Muscle layer of colon (tissue), 2 donors: ENCODE results near the gene CKMT2.

ENCODE experiments used
- H3K27ac ChIP-seq: one replicate; pipeline ENCODE4 v1.7.0; 2013; ENCODE audit warnings: low read depth, mild to moderate bottlenecking, low read length, moderate library complexity
- H3K27me3 ChIP-seq, 2 donors: one replicate each; pipeline ENCODE4 v1.7.0; 2013; ENCODE audit warnings: low read length in 2 of 2, mild to moderate bottlenecking in 2 of 2; ENCODE audit not compliant: insufficient read depth in 2 of 2, control insufficient read depth in 1 of 2
- H3K36me3 ChIP-seq: one replicate; pipeline ENCODE4 v1.7.0; 2013; ENCODE audit warnings: mild to moderate bottlenecking, low read length; ENCODE audit not compliant: insufficient read depth
- H3K4me1 ChIP-seq: one replicate; pipeline ENCODE4 v1.7.0; 2013; ENCODE audit warnings: mild to moderate bottlenecking, low read length; ENCODE audit not compliant: insufficient read depth
- H3K4me3 ChIP-seq, 2 donors: one replicate each; pipeline ENCODE4 v1.7.0; 2013; ENCODE audit warnings: low read length in 2 of 2, low read depth in 1 of 2, mild to moderate bottlenecking in 1 of 2, moderate library complexity in 1 of 2
- H3K9ac ChIP-seq: one replicate; pipeline ENCODE4 v1.7.0; 2013; ENCODE audit warnings: low read length
- H3K9me3 ChIP-seq: one replicate; pipeline ENCODE4 v1.7.0; 2013; ENCODE audit warnings: mild to moderate bottlenecking, low read length
- donor health status: abdominal sarcoma.
- donor health status: Adenocarcinoma of cecum.

Gene CKMT2

GRCh38 chr5:81233080-81233634 lies at the start of gene CKMT2:
Gene CKMT2, plus strand, starts transcription at chr5:81233322. Its CDS starts 17,811 bp downstream, at chr5:81251133.
- H3K4me3 ChIP-seq, result peak within 1 kb of the TSS; percentile 36 to 59
- H3K36me3 ChIP-seq, result no peaks in the 10 kb centered on the region
- H3K4me1 ChIP-seq, result peaks cover 25% of the 10 kb centered on the region
- no peaks in the 10 kb centered on the region for H3K27me3 ChIP-seq
- peak within 1 kb of the TSS; percentile 33 for H3K9ac ChIP-seq
- peak within 1 kb of the TSS; percentile 65 for H3K27ac ChIP-seq
- no peaks in the 10 kb centered on the region for H3K9me3 ChIP-seq

GRCh38 chr5:81183811-81184748 lies 49.0 kb upstream of the CKMT2 start:
- Histone ChIP-seq H3K4me1 (no peaks in the 10 kb centered on the region), H3K9ac (no peak overlapping the region), H3K9me3 (no peaks in the 10 kb centered on the region), H3K27me3 (no peaks in the 10 kb centered on the region), H3K27ac (no peak overlapping the region), H3K36me3 (no peaks in the 10 kb centered on the region), H3K4me3 (no peak overlapping the region)

GRCh38 chr5:81184749-81185110 lies 48.4 kb upstream of the CKMT2 start:
- H3K9ac ChIP-seq, result no peak overlapping the region
- no peaks in the 10 kb centered on the region for H3K27me3 ChIP-seq
- H3K9me3 ChIP-seq, result no peaks in the 10 kb centered on the region
- no peaks in the 10 kb centered on the region for H3K36me3 ChIP-seq
- H3K27ac ChIP-seq, result no peak overlapping the region
- no peak overlapping the region for H3K4me3 ChIP-seq
- no peaks in the 10 kb centered on the region for H3K4me1 ChIP-seq

GRCh38 chr5:81187885-81188284 lies 45.2 kb upstream of the CKMT2 start:
- H3K4me3 ChIP-seq, result no peak overlapping the region
- no peak overlapping the region for H3K9ac ChIP-seq
- no peaks in the 10 kb centered on the region for H3K27me3 ChIP-seq
- H3K9me3 ChIP-seq, result no peaks in the 10 kb centered on the region
- H3K4me1 ChIP-seq, result no peaks in the 10 kb centered on the region
- no peak overlapping the region for H3K27ac ChIP-seq
- H3K36me3 ChIP-seq, result no peaks in the 10 kb centered on the region

GRCh38 chr5:81188962-81189361 lies 44.2 kb upstream of the CKMT2 start:
- Histone ChIP-seq H3K27ac (no peak overlapping the region), H3K4me1 (no peaks in the 10 kb centered on the region), H3K9ac (no peak overlapping the region), H3K27me3 (no peaks in the 10 kb centered on the region), H3K36me3 (no peaks in the 10 kb centered on the region), H3K4me3 (no peak overlapping the region), H3K9me3 (no peaks in the 10 kb centered on the region)

- H3K9ac ChIP-seq, result no peak overlapping the region
- H3K27me3 ChIP-seq, result no peaks in the 10 kb centered on the region
- no peak overlapping the region for H3K4me3 ChIP-seq
- H3K9me3 ChIP-seq, result no peaks in the 10 kb centered on the region
- H3K36me3 ChIP-seq, result no peaks in the 10 kb centered on the region
- no peak overlapping the region for H3K27ac ChIP-seq
- H3K4me1 ChIP-seq, result no peaks in the 10 kb centered on the region
Measured at GRCh38 chr5:81189875-81190498, 43.1 kb upstream of the CKMT2 start.

GRCh38 chr5:81191726-81192372 lies 41.3 kb upstream of the CKMT2 start:
- no peaks in the 10 kb centered on the region for H3K9me3 ChIP-seq

GRCh38 chr5:81192373-81192750 lies 40.8 kb upstream of the CKMT2 start:
- Histone ChIP-seq H3K9me3 (no peaks in the 10 kb centered on the region), H3K27ac (no peak overlapping the region), H3K4me1 (no peaks in the 10 kb centered on the region), H3K27me3 (no peaks in the 10 kb centered on the region), H3K9ac (no peak overlapping the region), H3K36me3 (no peaks in the 10 kb centered on the region), H3K4me3 (no peak overlapping the region)

More at GRCh38 chr5:81191726-81192372, 41.3 kb upstream of the CKMT2 start:
- Histone ChIP-seq H3K27me3 (no peaks in the 10 kb centered on the region), H3K9ac (no peak overlapping the region), H3K4me3 (no peak overlapping the region), H3K36me3 (no peaks in the 10 kb centered on the region), H3K4me1 (no peaks in the 10 kb centered on the region), H3K27ac (no peak overlapping the region)

- Histone ChIP-seq H3K9ac (no peak overlapping the region), H3K36me3 (no peaks in the 10 kb centered on the region), H3K4me1 (no peaks in the 10 kb centered on the region), H3K9me3 (no peaks in the 10 kb centered on the region), H3K4me3 (no peak overlapping the region), H3K27me3 (no peaks in the 10 kb centered on the region), H3K27ac (no peak overlapping the region)
Measured at GRCh38 chr5:81194633-81195334, 38.3 kb upstream of the CKMT2 start.

GRCh38 chr5:81195335-81195929 lies 37.7 kb upstream of the CKMT2 start:
- H3K27me3 ChIP-seq, result no peaks in the 10 kb centered on the region
- no peak overlapping the region for H3K4me3 ChIP-seq
- H3K27ac ChIP-seq, result no peak overlapping the region
- no peaks in the 10 kb centered on the region for H3K4me1 ChIP-seq
- no peaks in the 10 kb centered on the region for H3K9me3 ChIP-seq
- H3K36me3 ChIP-seq, result no peaks in the 10 kb centered on the region
- H3K9ac ChIP-seq, result no peak overlapping the region
